ENCODE results near the gene CLGN.

- TF ChIP-seq CTCF (IDR thresholded peaks at IDR 0.05; ENCODE audit: borderline replicate concordance, extremely low read depth, low read length, poor library complexity, severe bottlenecking) (no peak), EZH2 (IDR thresholded peaks at IDR 0.05; ENCODE audit: borderline replicate concordance, low read depth, low read length, severe bottlenecking) (no peak)
Observed at GRCh38 chr4:140344621-140345020, 82.8 kb downstream of the CLGN start.
